HCT116 (cell line): ENCODE measurements around the gene PDXK. TPM values are rescaled to one million over a fixed set of nuclear protein-coding genes. Genes with fewer than 3 reads are reported as not detected.

ENCODE experiments used
- ATAC-seq: fragments of 200-7000 bp; cut with Tn5 transposase; 2 replicates; pipeline ENCODE4 v1.9.1; 2020; ENCODE audit warnings: mild to moderate bottlenecking, moderate library complexity
- BruUV-seq: library from RNA; stranded (reverse); fragments of 400-500 nt; replicated peaks from 2 replicates; lab custom pipeline; 2021; lab: Mats Ljungman, UMichigan
- CTCF ChIA-PET: fragments of 300-600 bp; sonication (Branson Sonifier 250); formaldehyde crosslinking; loops from one replicate; lab custom pipeline; 2021; ENCODE audit warnings: antibody characterized with exemption; lab: Charles Lee
- POLR2A ChIA-PET: fragments of 300-600, 350-600 bp; sonication (Branson Sonifier 250); formaldehyde crosslinking; loops from one replicate; lab custom pipeline; 2021; ENCODE audit warnings: antibody characterized with exemption; lab: Charles Lee
- RAD21 ChIA-PET, 2 experiments: fragments of 300-600 bp; sonication (Branson Sonifier 250); formaldehyde crosslinking; loops; one replicate each; lab custom pipeline; 2023; ENCODE audit warnings: low total read pairs in 2 of 2; ENCODE audit not compliant: uncharacterized antibody in 2 of 2, unreplicated experiment in 2 of 2, low non-redundant PET in 1 of 2; lab: Charles Lee
- DNase-seq: peaks from one replicate; pipeline ENCODE4 v3.0.0-alpha.2; 2010; ENCODE audit warnings: low read depth, low spot score
- H2AFZ ChIP-seq: fragments of 200-600 bp; shearing (Covaris generic), sonication (generic); 2 replicates; pipeline ENCODE4 v1.6.1; 2017; ENCODE audit warnings: low read depth, mixed run types, mixed read lengths, antibody characterized with exemption, low read length; ENCODE audit not compliant: poor library complexity, severe bottlenecking
- H3K27ac ChIP-seq: 2 replicates; pipeline ENCODE4 v1.5.1; 2012; ENCODE audit warnings: low read depth, low read length
- H3K27me3 ChIP-seq: fragments of 200-600 bp; sonication (generic); 2 replicates; pipeline ENCODE4 v1.6.1; 2016; ENCODE audit warnings: mixed run types, low read length, mixed read lengths; ENCODE audit not compliant: insufficient read depth
- H3K36me3 ChIP-seq, 2 experiments: fragments of 200-500 bp in 1 of 2; fragments of 200-600 bp in 1 of 2; sonication (Bioruptor generic) in 1 of 2; sonication (generic) in 1 of 2; 2 replicates each; pipeline versions ENCODE4 v1.5.1 to v1.6.1; 2014 to 2016; ENCODE audit warnings: low read length in 2 of 2, inconsistent platforms in 1 of 2, mixed read lengths in 1 of 2, mixed run types in 1 of 2; ENCODE audit not compliant: insufficient read depth in 2 of 2, control insufficient read depth in 1 of 2
- H3K4me1 ChIP-seq, 2 experiments: fragments of 200-600 bp in 1 of 2; sonication (generic) in 1 of 2; 2 replicates each; pipeline versions ENCODE4 v1.5.1 to v1.6.1; 2012 to 2017; ENCODE audit warnings: low read length in 2 of 2, inconsistent platforms in 1 of 2, mild to moderate bottlenecking in 1 of 2, mixed read lengths in 1 of 2, mixed run types in 1 of 2, moderate library complexity in 1 of 2; ENCODE audit not compliant: insufficient read depth in 2 of 2, control insufficient read depth in 1 of 2
- H3K4me2 ChIP-seq: fragments of 200-600 bp; sonication (generic); 2 replicates; pipeline ENCODE4 v1.6.1; 2017; ENCODE audit warnings: mixed run types, low read length, mixed read lengths
- H3K4me3 ChIP-seq, 2 experiments: fragments of 200-600 bp in 1 of 2; sonication (generic) in 1 of 2; replicated peaks in 1 of 2; 2 replicates each; pipeline ENCODE4 v1.5.1; 2011 to 2016; ENCODE audit warnings: low read length in 2 of 2, control low read depth in 1 of 2, low read depth in 1 of 2, mild to moderate bottlenecking in 1 of 2, mixed read lengths in 1 of 2, mixed run types in 1 of 2
- H3K79me2 ChIP-seq: fragments of 200-600 bp; sonication (generic); 2 replicates; pipeline ENCODE4 v1.6.1; 2017; ENCODE audit warnings: mild to moderate bottlenecking, mixed run types, low read length, moderate library complexity, mixed read lengths; ENCODE audit not compliant: insufficient read depth
- H3K9ac ChIP-seq: fragments of 200-600 bp; sonication (generic); 2 replicates; pipeline ENCODE4 v1.6.1; 2016; ENCODE audit warnings: low read length, mixed read lengths
- H3K9me2 ChIP-seq: fragments of 200-600 bp; sonication (generic), shearing (Covaris generic); 2 replicates; pipeline ENCODE4 v1.6.1; 2017; ENCODE audit warnings: mixed run types, mild to moderate bottlenecking, moderate library complexity; ENCODE audit not compliant: insufficient read depth
- H3K9me3 ChIP-seq, 2 experiments: fragments of 200-500 bp in 1 of 2; fragments of 200-600 bp in 1 of 2; sonication (Bioruptor generic) in 1 of 2; sonication (generic) in 1 of 2; 2 replicates each; pipeline ENCODE4 v1.6.1; 2014 to 2017; ENCODE audit warnings: low read length in 2 of 2, mixed read lengths in 2 of 2, inconsistent platforms in 1 of 2, low read depth in 1 of 2, mild to moderate bottlenecking in 1 of 2, mixed run types in 1 of 2, moderate library complexity in 1 of 2; ENCODE audit not compliant: control insufficient read depth in 1 of 2, insufficient read depth in 1 of 2
- H4K20me1 ChIP-seq: fragments of 200-600 bp; sonication (generic), shearing (Covaris generic); 2 replicates; pipeline ENCODE4 v1.6.1; 2017; ENCODE audit warnings: mixed run types, mild to moderate bottlenecking, moderate library complexity; ENCODE audit not compliant: insufficient read depth
- EGR1 ChIP-seq: IDR thresholded peaks from 2 replicates; pipeline ENCODE4 v1.6.1; 2012; ENCODE audit warnings: low read depth
- EZH2phosphoT487 ChIP-seq: fragments of 200-600 bp; IDR thresholded peaks from 2 replicates; pipeline ENCODE4 v1.6.1; 2018; ENCODE audit warnings: antibody characterized with exemption, borderline replicate concordance
- JUND ChIP-seq: IDR thresholded peaks from 2 replicates; pipeline ENCODE4 v1.6.1; 2012
- RAD21 ChIP-seq: IDR thresholded peaks from 2 replicates; pipeline ENCODE4 v1.6.1; 2012; ENCODE audit warnings: low read depth, mild to moderate bottlenecking
- SRF ChIP-seq: IDR thresholded peaks from 2 replicates; pipeline ENCODE4 v1.6.1; 2012; ENCODE audit warnings: low read depth
- YY1 ChIP-seq: IDR thresholded peaks from 2 replicates; pipeline ENCODE4 v1.6.1; 2011; ENCODE audit warnings: low read length, low read depth, moderate library complexity, mild to moderate bottlenecking; ENCODE audit not compliant: insufficient replicate concordance; ENCODE audit errors: extremely low read depth
- intact Hi-C: fragments of 100-400 bp; cut with micrococcal nuclease; formaldehyde crosslinking; loops from 2 replicates; pipeline ENCODE4 v1.10.0; 2022
- total RNA-seq: library from RNA; stranded (reverse); gene quantifications from one replicate; pipeline ENCODE4 v1.2.1, GENCODE V29; 2021; ENCODE audit not compliant: unreplicated experiment
- TF ChIP-seq, protein P1 (sequence below): IDR thresholded peaks from 2 replicates; pipeline ENCODE4 v1.6.1; 2012
- TF ChIP-seq, protein P2 (sequence below): IDR thresholded peaks from 2 replicates; pipeline ENCODE4 v1.6.1; 2012
- TF ChIP-seq, protein P3 (sequence below): IDR thresholded peaks from 2 replicates; pipeline ENCODE4 v1.6.1; 2011; ENCODE audit warnings: mild to moderate bottlenecking, low read length, moderate library complexity; ENCODE audit not compliant: insufficient replicate concordance; ENCODE audit errors: extremely low read depth

Gene PDXK
- total RNA-seq, 1 experiment from 2014 or later, result 127 TPM

DNA sequence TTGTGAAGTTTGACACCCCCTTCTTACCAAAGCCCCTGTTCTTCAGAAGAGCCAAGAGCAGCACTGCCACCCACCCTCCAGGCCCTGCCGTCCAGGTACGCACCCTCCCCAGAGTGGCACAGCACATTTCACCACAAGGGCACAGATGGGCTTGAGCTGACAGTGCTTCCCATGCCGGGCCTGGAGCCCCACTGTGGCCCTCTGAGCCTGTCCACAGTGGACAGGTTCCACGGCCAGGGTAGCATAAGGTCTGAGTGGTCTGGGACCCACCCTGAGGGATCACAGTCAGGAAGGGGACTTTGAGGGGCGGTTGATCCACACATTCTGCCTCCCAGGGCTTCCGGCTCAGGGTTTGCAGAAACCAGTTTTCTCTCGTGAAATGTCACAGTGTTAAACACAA lies 28.6 kb upstream of the PDXK start:
- CTCF ChIA-PET, result no interaction called here
- Histone ChIP-seq H4K20me1 (no peaks in the 10 kb centered on the region), H3K27me3 (no peaks in the 10 kb centered on the region), H3K4me1 (no peaks in the 10 kb centered on the region), H3K4me3 (no peak overlapping the region), H3K9me3 (no peaks in the 10 kb centered on the region), H2AFZ (no peak overlapping the region), H3K79me2 (0 out of 2 replicates have a peak, but pooled peaks cover 4% of the 10 kb centered on the region), H3K9me2 (no peaks in the 10 kb centered on the region), H3K36me3 (peaks cover 54 to 79% of the 10 kb centered on the region in 2 experiments; a peak in 3 of 4 replicates), H3K4me2 (no peak overlapping the region), H3K9ac (no peak overlapping the region), H3K27ac (no peak overlapping the region)
- BruUV-seq, result no TSS peak
- POLR2A ChIA-PET, result no interaction called here
- TF ChIP-seq, protein P1, sequence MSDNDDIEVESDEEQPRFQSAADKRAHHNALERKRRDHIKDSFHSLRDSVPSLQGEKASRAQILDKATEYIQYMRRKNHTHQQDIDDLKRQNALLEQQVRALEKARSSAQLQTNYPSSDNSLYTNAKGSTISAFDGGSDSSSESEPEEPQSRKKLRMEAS, result no peak
- TF ChIP-seq, protein P2, sequence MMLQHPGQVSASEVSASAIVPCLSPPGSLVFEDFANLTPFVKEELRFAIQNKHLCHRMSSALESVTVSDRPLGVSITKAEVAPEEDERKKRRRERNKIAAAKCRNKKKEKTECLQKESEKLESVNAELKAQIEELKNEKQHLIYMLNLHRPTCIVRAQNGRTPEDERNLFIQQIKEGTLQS, result no peak
- TF ChIP-seq YY1, result no peak
- intact Hi-C loops, result no loop called here
- RAD21 ChIA-PET, result no interaction called here
- ATAC-seq (peak; percentile 21; the same call in 1 of the 2 replicates), DNase-seq (no peak)

GRCh38 chr21:43691086-43691795 lies 27.7 kb upstream of the PDXK start:
- Histone ChIP-seq H3K27ac (no peak overlapping the region), H3K36me3 (peaks cover 50 to 77% of the 10 kb centered on the region in 2 experiments; a peak in 3 of 4 replicates), H3K4me1 (no peaks in the 10 kb centered on the region), H3K9me2 (no peaks in the 10 kb centered on the region), H3K4me2 (no peak overlapping the region), H4K20me1 (no peaks in the 10 kb centered on the region), H3K27me3 (no peaks in the 10 kb centered on the region), H2AFZ (no peak overlapping the region), H3K9ac (no peak overlapping the region), H3K9me3 (no peaks in the 10 kb centered on the region), H3K79me2 (no peaks in the 10 kb centered on the region), H3K4me3 (no peak overlapping the region)
- DNase-seq, result no peak
- ChIA-PET CTCF (no interaction called here), POLR2A (no interaction called here), RAD21 (no interaction called here)
- BruUV-seq, result no TSS peak
- TF ChIP-seq RAD21 (no peak), SRF (no peak), EZH2phosphoT487 (no peak), EGR1 (no peak), JUND (no peak)
- TF ChIP-seq, protein P3, sequence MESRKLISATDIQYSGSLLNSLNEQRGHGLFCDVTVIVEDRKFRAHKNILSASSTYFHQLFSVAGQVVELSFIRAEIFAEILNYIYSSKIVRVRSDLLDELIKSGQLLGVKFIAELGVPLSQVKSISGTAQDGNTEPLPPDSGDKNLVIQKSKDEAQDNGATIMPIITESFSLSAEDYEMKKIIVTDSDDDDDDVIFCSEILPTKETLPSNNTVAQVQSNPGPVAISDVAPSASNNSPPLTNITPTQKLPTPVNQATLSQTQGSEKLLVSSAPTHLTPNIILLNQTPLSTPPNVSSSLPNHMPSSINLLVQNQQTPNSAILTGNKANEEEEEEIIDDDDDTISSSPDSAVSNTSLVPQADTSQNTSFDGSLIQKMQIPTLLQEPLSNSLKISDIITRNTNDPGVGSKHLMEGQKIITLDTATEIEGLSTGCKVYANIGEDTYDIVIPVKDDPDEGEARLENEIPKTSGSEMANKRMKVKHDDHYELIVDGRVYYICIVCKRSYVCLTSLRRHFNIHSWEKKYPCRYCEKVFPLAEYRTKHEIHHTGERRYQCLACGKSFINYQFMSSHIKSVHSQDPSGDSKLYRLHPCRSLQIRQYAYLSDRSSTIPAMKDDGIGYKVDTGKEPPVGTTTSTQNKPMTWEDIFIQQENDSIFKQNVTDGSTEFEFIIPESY, result no peak
- no peak for ATAC-seq
- intact Hi-C loops, result no loop called here
